Activated CD8-positive, alpha-beta memory T cell treated with anti-CD3 and anti-CD28 coated beads for 48 hours (primary cell): ENCODE data around the gene PSMB1.
"Not testable (repeated sequence)": the region's sequence is repeated elsewhere in the genome, so short reads cannot be mapped to it uniquely, and the experiment has no call there.

Experiments
- DNase-seq, 3 experiments: peaks; one replicate each; pipeline ENCODE4 v3.0.0-alpha.2; 2020; ENCODE audit warnings: low read depth in 2 of 3, low spot score in 2 of 3

Gene PSMB1

GRCh38 chr6:170536671-170537070 is 16.4 kb downstream of the PSMB1 start:
- no peak for DNase-seq

GRCh38 chr6:170535004-170535403 is 18.1 kb downstream of the PSMB1 start:
- no peak for DNase-seq

GRCh38 chr6:170533792-170534191 is 19.3 kb downstream of the PSMB1 start:
- DNase-seq: no peak

GRCh38 chr6:170532867-170533488 is 20.1 kb downstream of the PSMB1 start:
- no peak for DNase-seq

- DNase-seq: peak in 1 of 3 experiments; percentile 47
These were observed 23.2 kb downstream of the PSMB1 start for GRCh38 chr6:170529839-170530469.

GRCh38 chr6:170527995-170528394 is 25.1 kb downstream of the PSMB1 start:
- not testable (repeated sequence) for DNase-seq

GRCh38 chr6:170525795-170526194 is 27.3 kb downstream of the PSMB1 start:
- DNase-seq: no peak

GRCh38 chr6:170524172-170524502 is 29.0 kb downstream of the PSMB1 start:
- DNase-seq: no peak

GRCh38 chr6:170523256-170524171 is 29.6 kb downstream of the PSMB1 start:
- no peak for DNase-seq

GRCh38 chr6:170522565-170523183 is 30.4 kb downstream of the PSMB1 start:
- no peak for DNase-seq

- no peak for DNase-seq
These were observed 36.1 kb downstream of the PSMB1 start for GRCh38 chr6:170516783-170517616.

- DNase-seq: no peak
These were observed 38.2 kb downstream of the PSMB1 start for GRCh38 chr6:170514908-170515307.

- no peak for DNase-seq
These were observed 40.9 kb downstream of the PSMB1 start for GRCh38 chr6:170512249-170512648.

- no peak for DNase-seq
These were observed 42.5 kb downstream of the PSMB1 start for GRCh38 chr6:170510631-170511030.

- no peak for DNase-seq
These were observed 43.4 kb downstream of the PSMB1 start for GRCh38 chr6:170509723-170510018.

- DNase-seq: not testable (repeated sequence)
These were observed 44.0 kb downstream of the PSMB1 start for GRCh38 chr6:170508892-170509722.

GRCh38 chr6:170508275-170508674 is 44.8 kb downstream of the PSMB1 start:
- DNase-seq: not testable (repeated sequence)

GRCh38 chr6:170507728-170508127 is 45.4 kb downstream of the PSMB1 start:
- DNase-seq: not testable (repeated sequence)

GRCh38 chr6:170506446-170506845 is 46.7 kb downstream of the PSMB1 start:
- DNase-seq: no peak

- DNase-seq: no peak
These were observed 47.8 kb downstream of the PSMB1 start for GRCh38 chr6:170505306-170505705.
